NK-92 (cell line): ENCODE measurements around the gene BANP.
"Not testable (repeated sequence)": the region's sequence is repeated elsewhere in the genome, so short reads cannot be mapped to it uniquely, and the experiment has no call there.

Experiments used
- DNase-seq: peaks from one replicate; lab custom pipeline; 2025; ENCODE audit not compliant: unreplicated experiment; lab: John Stamatoyannopoulos, UW

BANP gene

GRCh38 chr16:87950765-87951551 is at the start of gene BANP:
Gene BANP, plus strand, starts transcription at chr16:87951434. Its CDS starts 23,682 bp downstream, at chr16:87975116.
- peak; percentile 76 for DNase-seq

GRCh38 chr16:87904963-87905362 is 46.3 kb upstream of the BANP start:
- not testable (repeated sequence) for DNase-seq

GRCh38 chr16:87905521-87905920 is 45.7 kb upstream of the BANP start:
- not testable (repeated sequence) for DNase-seq

GRCh38 chr16:87908101-87908500 is 43.1 kb upstream of the BANP start:
- not testable (repeated sequence) for DNase-seq

GRCh38 chr16:87909203-87909935 is 41.9 kb upstream of the BANP start:
- not testable (repeated sequence) for DNase-seq

GRCh38 chr16:87911106-87911763 is 40.0 kb upstream of the BANP start:
- DNase-seq, result not testable (repeated sequence)

- not testable (repeated sequence) for DNase-seq
Observed at GRCh38 chr16:87912691-87913090, 38.5 kb upstream of the BANP start.

- not testable (repeated sequence) for DNase-seq
Observed at GRCh38 chr16:87914021-87914725, 37.1 kb upstream of the BANP start.

- no peak for DNase-seq
Observed at GRCh38 chr16:87914812-87915211, 36.4 kb upstream of the BANP start.

- no peak for DNase-seq
Observed at GRCh38 chr16:87917503-87917902, 33.7 kb upstream of the BANP start.

GRCh38 chr16:87918338-87918737 is 32.9 kb upstream of the BANP start:
- no peak for DNase-seq

- no peak for DNase-seq
Observed at GRCh38 chr16:87918866-87919680, 32.2 kb upstream of the BANP start.

GRCh38 chr16:87919681-87919994 is 31.6 kb upstream of the BANP start:
- no peak for DNase-seq

- no peak for DNase-seq
Observed at GRCh38 chr16:87921236-87921773, 29.9 kb upstream of the BANP start.

GRCh38 chr16:87922250-87922871 is 28.9 kb upstream of the BANP start:
- DNase-seq, result no peak

- DNase-seq, result no peak
Observed at GRCh38 chr16:87924041-87924810, 27.0 kb upstream of the BANP start.

- no peak for DNase-seq
Observed at GRCh38 chr16:87924811-87925670, 26.2 kb upstream of the BANP start.
